ENCODE data around the gene BEAN1.

DNA sequence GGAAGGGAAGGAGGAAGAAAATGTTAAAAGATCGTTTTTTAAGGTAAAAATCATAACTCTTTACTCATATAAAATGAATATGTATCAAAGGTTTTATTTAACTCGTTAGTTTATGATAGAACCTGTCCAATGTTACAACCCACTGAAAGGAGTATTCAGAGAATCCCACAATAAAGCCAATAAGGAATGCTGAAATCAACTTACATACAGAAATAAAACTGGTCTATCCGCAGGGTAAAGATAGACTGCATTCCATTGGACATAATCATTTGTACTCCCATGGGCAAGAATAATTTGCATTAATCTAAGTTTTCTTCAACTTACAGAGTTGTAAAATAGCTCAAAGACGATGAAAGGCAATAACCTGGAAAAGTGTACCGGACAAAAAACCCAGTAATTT is 17.9 kb upstream of the BEAN1 start:
- TF ChIP-seq, protein P1, sequence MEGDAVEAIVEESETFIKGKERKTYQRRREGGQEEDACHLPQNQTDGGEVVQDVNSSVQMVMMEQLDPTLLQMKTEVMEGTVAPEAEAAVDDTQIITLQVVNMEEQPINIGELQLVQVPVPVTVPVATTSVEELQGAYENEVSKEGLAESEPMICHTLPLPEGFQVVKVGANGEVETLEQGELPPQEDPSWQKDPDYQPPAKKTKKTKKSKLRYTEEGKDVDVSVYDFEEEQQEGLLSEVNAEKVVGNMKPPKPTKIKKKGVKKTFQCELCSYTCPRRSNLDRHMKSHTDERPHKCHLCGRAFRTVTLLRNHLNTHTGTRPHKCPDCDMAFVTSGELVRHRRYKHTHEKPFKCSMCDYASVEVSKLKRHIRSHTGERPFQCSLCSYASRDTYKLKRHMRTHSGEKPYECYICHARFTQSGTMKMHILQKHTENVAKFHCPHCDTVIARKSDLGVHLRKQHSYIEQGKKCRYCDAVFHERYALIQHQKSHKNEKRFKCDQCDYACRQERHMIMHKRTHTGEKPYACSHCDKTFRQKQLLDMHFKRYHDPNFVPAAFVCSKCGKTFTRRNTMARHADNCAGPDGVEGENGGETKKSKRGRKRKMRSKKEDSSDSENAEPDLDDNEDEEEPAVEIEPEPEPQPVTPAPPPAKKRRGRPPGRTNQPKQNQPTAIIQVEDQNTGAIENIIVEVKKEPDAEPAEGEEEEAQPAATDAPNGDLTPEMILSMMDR (IDR thresholded peaks at IDR 0.05): no peak
- TF ChIP-seq POLR2A (IDR thresholded peaks at IDR 0.05): no peak
